HG03439 (cell line): Measurements from ENCODE around the gene MSH5.

ENCODE experiments used
- ATAC-seq: cut with Tn5 transposase; IDR thresholded peaks from one replicate; pipeline ENCODE4 v1.9.1; 2021; ENCODE audit warnings: mild to moderate bottlenecking, moderate library complexity; ENCODE audit not compliant: unreplicated experiment

MSH5 gene

DNA sequence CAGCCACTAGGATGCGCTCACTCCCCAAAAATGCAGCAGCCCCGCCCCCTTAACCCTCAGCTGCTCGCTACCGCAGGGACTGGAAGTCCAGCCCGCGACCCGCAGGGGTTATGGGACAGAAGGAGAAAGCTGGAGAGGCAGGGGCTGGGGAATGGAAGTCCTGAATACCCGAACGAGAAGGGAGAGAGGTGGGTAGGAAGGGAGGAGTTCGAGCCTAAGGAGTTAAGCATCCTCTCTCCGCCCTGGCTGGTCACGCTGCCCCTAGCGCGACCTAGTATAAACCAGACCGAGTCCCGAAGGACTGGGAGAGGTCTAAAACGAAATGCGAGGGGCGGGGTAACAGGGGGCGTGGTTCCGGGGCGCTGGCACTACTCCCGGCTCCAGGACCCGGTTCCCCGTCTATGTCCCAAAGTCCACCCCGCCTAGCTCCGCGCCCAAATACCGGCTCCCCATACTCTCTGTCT is 10.3 kb upstream of the MSH5 start:
- ATAC-seq = no peak

- no peak for ATAC-seq
Measured at GRCh38 chr6:31729979-31730630, 9.7 kb upstream of the MSH5 start.

DNA sequence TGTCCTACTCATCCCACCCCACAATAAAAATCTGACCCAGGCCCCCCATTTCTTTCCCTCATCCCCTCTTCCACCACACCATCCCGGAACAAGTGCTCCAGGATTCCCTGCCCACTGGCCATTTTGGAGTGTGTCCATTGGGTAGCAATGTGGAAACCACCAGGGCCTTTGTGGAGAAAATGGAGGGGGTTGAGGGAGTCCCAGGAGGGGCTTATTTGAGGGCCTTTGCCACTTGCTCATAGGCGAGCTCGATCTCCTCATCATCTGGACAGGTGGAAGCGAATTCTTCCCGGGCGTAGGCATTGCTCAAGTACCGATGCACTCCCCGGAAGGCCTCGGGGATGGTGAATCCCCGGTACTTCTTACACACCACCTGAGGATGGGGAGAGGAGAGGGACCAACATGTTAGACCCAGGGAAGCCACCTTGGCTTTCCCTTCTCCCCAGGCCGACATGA is 9.1 kb upstream of the MSH5 start:
- ATAC-seq = no peak

DNA sequence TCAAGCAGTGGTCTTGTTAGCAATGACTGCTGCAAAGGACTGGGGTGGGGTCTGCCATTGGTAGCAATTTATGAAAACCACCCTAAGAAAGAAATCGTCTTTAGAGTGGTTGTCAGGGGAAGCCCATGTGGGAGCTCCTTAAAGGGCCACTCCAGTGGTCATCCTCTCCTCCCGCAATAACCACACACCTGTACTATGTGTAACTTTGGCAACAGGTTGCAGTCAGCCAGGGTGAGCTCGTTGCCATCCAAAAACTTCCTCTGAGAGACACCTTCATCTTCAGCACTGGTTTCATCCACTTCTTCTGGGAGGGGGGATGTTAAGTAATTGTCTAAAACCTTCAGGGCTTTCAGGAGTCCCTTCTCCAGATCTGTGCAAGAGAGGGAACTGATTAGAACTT is 7.8 kb upstream of the MSH5 start:
- ATAC-seq = no peak

DNA sequence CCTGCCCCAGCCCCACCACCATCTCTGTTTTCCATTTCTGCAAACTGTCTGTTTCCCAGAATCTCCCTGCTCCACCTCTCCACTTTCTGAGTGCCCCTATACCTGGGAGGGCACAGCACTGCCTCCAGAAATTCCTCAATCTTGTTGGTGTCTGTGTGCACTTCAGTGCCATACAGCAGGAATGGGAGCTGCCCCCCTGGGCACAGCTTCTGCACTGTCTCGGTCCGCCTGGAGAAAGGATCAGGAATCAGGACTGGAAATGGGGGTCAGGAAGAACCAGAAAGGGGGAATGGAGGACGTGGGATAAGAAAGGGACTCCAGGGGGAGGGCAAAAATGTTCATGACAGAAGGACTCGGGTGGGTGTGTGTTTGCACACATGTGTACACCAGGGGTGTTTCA is 6.1 kb upstream of the MSH5 start:
- no peak for ATAC-seq

GRCh38 chr6:31734247-31734820 is 5.5 kb upstream of the MSH5 start:
- ATAC-seq = no peak

DNA sequence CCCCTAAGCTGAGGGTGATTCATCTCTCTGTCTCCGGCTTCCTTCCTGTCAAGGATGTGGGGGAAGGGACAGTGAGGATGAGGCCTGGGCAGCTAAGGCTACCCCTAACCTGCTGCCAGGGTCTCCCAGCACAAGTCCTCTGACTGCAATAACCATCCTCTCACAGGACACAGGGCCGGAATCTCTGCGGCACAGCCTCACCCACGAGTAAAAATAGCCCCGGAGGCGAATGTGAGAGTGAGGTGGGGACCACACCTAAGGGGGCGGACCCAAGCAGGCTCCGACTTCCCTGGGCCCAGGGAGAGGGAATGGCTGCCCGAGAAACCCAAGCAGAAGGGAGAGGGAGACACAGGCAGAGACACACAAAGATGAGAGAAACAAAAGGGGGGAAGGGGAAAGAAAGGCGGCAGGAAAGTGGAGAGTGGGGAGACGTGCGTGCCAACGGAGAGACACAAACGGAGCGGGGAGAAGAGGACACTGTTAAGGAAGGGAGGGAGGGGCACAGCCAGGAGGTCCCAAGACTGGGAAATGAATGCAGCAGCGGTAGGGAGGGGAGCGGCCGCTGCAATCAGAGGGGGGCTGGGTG is 4.9 kb upstream of the MSH5 start:
- no peak for ATAC-seq

DNA sequence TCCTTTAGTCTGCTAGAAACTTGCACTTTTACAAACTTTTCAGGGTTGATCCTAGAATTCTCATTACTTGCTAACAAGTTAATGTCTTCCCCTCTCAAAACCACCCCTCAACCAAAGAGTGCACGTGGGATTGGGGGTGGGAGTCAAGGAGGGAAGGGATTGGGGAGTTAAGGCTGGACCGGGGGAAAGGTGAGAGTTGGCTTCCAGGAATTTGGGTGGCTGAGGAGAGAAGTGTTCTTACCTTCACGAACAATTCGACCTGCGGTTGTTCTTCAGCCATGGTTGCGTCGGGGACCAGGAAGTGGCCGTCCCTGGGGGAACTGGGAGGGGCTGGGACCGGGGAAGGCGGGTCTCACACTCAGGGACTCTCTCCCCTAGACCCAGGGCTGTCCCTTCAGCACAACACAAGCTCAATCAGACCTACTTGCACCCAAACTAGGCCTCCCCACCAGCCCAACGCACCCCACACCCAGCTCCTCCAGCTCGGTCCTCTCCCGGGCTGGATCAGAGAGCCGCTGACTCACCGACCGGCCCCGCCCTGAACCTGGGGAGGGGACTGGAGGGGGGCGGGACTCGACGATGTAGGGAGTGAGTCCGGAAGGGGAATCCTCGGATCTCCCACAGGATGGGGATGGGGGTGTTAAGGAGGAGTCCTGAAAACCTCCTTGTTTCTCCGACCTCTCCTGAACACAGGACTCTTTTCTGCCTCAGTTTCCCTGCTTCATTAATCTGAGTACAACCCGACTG is 3.6 kb upstream of the MSH5 start, which contains the start of gene CLIC1:
CLIC1 (minus strand) TSS at position 510 of the 747 bp plus-strand sequence; CDS start at position 280, 230 bp downstream.
- no peak for ATAC-seq

DNA sequence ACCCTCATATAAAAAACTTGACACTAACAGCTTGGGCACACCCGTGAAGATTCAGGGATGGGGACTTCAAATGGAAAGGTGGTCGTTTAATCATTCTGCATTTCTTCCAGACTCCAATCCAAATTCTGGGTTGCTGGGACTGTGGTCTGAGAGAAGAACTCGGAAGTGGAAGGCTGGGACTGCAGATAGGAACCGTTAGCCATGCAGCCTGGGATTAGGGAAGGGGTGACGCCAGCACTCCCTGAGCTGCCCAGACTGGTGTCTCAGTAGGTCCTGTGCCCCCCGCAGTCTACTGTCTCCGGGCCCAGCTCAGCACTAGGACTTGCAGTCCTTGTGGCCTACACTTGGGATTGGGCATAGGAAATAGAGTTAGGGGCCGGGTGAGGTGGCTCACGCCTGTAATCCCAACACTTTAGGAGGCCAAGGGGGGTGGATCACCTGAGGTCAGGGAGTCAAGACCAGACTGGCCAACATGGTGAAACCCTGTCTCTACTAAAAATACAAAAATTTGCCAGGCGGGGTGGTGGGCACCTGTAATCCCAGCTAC is 3.0 kb upstream of the MSH5 start:
- no peak for ATAC-seq

GRCh38 chr6:31737315-31737990 is 2.4 kb upstream of the MSH5 start:
- no peak for ATAC-seq

- no peak for ATAC-seq
Measured at GRCh38 chr6:31737991-31738979, 1.5 kb upstream of the MSH5 start.

DNA sequence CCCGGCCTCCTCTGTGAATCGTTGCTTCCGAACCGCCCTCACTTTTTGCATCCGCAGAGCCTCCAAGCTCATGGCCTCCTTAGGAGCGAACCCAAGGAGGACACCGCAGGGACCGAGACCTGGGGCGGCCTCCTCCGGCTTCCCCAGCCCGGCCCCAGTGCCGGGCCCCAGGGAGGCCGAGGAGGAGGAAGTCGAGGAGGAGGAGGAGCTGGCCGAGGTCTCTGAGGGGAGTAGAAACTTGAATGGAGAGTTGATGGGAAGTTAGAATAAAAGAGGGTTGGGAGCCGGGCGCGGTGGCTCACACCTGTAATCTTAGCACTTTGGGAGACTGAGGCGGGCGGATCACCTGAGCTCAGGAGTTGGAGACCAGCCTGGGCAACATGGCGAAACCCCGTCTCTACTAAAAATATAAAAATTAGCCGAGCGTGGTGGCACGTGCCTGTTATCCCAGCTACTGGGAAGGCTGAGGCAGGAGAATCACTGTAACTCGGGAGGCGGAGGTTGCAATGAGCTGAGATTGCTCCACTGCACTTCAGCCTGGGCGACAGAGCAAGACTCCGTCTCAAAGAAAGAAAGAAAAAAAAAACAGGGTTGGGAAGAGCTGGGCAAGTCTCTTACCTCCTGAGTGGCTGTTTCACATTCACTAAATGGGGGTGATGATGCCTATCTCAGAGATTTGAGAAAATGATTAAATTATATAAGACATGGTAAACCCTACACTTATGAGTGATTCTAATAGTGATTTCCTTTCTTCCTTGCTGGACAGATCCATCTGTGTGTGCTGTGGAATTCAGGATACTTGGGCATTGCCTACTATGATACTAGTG is 805 bp downstream of the MSH5 start:
- ATAC-seq = no peak

- no peak for ATAC-seq
Measured at GRCh38 chr6:31741815-31742214, 2.0 kb downstream of the MSH5 start.

- no peak for ATAC-seq
Measured at GRCh38 chr6:31742894-31743293, 3.1 kb downstream of the MSH5 start.

DNA sequence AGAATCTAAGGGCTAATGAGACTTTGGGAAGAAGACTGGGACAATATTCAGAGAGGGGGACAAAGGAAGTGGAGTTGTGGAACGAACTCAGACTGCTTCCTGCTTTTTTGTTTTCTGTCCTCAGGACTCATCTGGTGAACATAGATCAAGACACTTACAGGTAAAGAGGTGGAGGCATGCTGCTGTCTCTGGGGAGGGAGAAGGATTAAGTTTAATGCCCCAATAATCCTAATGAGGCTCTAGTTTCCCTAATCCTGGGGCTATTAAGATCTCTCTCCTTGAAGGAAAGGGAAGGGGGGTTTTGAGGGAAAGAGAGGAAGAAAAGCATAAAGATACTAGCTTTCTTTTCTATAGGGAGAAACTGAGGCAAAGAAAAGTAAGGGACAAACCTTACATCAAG is 4.6 kb downstream of the MSH5 start:
- no peak for ATAC-seq

DNA sequence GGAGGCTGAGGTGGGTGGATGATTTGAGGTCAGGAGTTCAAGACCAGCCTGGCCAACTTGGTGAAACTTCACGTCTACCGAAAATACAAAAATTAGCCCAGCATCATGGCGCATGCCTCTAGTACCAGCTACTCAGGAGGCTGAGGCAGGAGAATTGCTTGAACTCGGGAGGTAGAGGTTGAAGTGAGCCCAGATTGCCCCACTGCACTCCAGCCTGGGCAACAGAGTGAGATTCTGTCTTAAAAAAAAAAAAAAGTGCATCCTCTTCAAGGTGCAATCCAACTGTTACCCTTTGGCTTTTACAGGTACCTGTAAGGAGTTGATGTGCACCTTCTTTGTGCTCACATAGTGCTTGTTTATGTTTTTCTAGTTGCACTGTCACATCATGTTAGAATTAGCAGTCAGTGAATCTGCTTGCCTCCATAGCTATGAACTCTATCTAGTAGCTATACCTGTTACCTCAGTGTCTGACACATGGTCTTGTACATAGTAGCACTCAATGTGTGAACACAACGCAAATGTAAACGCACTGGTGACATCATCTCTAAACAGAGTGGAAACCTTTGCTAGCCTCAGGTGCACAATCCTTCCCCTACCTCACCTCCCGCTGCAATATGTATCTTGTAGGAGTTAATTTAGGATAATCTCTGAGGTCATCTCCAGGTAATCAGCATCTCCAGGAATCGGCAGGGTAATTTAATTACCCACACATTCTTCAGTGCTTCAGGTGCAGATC is 9.7 kb downstream of the MSH5 start:
- no peak for ATAC-seq

GRCh38 chr6:31750411-31751022 is 10.7 kb downstream of the MSH5 start:
- no peak for ATAC-seq
